Activated naive CD8-positive, alpha-beta T cell treated with anti-CD3 and anti-CD28 coated beads, Interleukin-2, amount 50 U/mL, for 16 hours (primary cell): ENCODE data around the gene ALKAL2.

Experiments used
- DNase-seq: peaks from one replicate; pipeline ENCODE4 v3.0.0-alpha.2; 2020; ENCODE audit warnings: low read depth, low spot score

Gene ALKAL2

GRCh38 chr2:271917-272316 is 16.0 kb downstream of the ALKAL2 start:
- DNase-seq, result no peak

- no peak for DNase-seq
These were observed 17.0 kb downstream of the ALKAL2 start for GRCh38 chr2:270861-271260.

DNA sequence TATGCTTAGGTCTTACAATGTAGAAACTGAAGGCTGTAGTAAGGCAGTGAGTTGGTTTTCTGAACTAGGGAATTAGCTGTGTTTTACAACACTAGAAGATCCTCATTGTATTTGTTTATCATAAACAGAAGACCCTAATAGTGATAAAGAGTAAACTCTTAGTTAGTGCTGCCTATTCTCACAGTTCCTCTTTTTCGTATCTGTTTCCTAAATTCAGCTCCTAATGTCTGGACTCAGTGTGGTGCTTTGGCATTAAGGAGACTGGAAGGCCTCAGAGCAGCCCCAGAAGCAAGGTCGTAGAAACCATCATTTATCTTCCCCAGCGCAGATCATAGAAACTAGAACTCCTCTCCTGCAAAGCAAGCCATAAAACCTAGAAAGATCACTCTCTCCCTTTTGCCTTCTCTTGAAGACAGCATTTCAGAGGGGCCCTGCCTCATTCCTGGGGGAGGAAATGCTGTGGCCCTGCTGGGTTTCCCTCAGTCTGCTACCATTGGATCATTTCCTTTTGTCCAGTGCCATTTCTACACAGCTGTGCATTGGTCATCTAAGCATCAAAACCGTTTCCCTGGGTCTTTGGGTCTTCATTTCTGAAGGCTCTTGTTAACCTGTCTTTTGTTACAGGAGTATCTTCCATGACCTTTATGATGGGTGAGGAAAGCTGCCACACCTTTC is 18.4 kb downstream of the ALKAL2 start:
- DNase-seq, result no peak

GRCh38 chr2:268323-268722 is 19.6 kb downstream of the ALKAL2 start:
- DNase-seq, result no peak

GRCh38 chr2:264493-265468 is 23.1 kb downstream of the ALKAL2 start, which contains the start of gene ACP1:
Gene ACP1, plus strand, starts transcription at chr2:264947. Its CDS starts 18 bp downstream, at chr2:264965.
- peak; percentile 88 for DNase-seq

GRCh38 chr2:263774-264492 is 24.0 kb downstream of the ALKAL2 start, which contains the start of gene SH3YL1:
Gene SH3YL1, minus strand, starts transcription at chr2:264032. Its CDS starts 48 bp downstream, at chr2:263984.
- no peak for DNase-seq

- no peak for DNase-seq
These were observed 24.7 kb downstream of the ALKAL2 start for GRCh38 chr2:263022-263738.

DNA sequence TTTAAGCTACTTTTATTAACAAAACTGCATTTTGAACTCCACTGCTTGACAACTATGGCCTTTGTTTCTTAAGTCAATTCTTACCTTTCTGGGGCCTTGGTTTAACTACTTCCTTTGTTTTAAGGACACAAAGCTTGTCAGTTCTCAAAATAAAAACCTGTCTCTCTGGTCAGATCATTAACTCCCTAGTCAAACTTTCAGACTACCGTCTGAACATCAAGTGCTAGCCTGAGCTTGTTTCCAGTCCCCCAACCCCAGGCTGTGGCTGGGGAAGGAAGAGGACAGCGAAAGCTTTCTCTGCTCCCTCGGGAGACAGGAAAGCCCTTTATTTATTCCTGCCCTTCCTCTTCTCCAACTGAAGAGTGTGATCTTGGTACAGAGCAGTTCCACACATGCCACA is 25.8 kb downstream of the ALKAL2 start:
- DNase-seq, result no peak

DNA sequence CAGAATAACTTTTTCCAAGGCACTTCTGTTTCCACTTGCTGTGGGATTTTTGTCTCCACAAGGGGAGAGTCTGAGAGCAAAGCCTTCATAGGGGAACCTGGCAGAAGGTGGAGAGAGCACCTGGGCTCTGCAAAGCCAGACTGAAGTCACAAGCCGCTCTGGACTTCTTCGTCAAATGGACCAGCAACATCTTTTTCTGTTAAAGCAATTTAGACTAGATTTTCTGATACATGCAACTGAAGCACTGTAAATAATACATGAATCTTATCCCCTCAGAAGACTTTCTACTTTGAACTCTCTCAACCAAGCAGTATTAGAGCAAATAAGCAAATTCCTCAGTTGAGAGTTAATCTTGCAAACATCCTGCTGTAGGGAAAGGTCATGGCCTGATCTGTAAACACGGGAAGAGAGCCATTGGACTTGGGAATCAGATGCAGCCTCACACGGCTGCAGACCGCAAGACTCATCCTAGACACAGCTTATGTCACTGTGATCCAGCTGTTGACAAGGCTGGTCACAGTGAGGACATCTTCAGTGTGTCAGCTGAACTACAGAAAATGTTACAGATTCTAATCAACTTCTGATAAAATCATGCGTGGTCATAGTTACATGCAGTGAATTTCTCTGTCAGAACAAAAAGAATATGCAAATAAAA is 27.3 kb downstream of the ALKAL2 start:
- DNase-seq, result no peak

GRCh38 chr2:259789-260331 is 28.0 kb downstream of the ALKAL2 start:
- no peak for DNase-seq

DNA sequence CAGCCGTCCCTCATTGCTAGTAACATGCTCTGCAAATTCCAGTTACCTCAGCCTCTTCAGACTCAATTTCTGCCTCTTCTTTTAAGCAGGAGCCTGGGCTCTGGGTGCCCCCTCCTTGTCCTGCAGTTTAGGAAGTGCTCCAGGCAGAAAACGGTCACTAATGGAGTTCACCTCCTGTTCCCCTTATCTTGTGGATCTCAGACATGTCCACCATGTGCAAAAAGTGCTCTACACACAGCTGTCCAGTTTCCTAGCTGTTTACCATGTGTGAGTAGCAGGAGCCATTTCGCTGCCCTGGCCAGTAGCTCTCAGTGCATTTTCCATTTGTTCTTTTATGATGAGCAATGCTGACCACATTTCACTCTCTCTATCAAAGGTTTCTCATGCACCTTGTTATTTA is 29.0 kb downstream of the ALKAL2 start:
- DNase-seq, result no peak

GRCh38 chr2:257842-258241 is 30.0 kb downstream of the ALKAL2 start:
- DNase-seq, result no peak

DNA sequence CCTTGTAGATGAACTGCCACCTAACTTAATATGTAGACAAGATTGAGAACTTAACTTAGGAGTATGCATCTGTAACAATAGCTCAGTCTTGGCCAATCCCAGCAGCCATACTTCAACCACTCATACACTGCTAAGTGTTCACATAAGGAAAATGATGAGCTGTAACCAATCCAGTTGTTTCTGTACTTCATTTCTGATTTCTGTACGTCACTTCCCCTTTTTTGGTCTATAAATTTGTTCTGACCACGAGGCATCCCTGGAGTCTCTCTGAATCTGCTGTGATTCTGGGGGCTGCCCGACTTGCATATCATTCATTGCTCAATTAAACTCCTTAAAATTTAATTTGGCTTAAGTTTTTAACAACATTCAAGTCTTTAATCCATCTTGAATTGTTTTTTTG is 30.5 kb downstream of the ALKAL2 start:
- DNase-seq, result no peak

DNA sequence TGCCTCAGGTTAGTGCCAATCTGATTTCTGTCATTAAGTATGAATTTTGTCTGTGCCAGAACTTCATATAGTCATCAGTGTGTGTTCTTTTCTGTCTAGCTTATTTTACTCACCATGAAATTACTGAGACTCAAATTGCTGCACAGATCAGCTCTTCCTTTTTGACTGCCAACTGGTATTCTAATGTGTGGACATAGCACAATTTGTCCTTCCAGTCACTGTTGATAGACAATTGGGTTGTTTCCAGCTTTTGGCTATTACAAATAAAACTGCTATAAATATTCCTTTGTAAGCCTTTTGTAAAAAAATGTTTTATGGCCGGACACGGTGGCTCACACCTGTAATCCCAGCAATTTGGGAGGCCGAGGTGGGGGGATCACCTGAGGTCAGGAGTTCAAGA is 31.8 kb downstream of the ALKAL2 start:
- DNase-seq, result no peak

DNA sequence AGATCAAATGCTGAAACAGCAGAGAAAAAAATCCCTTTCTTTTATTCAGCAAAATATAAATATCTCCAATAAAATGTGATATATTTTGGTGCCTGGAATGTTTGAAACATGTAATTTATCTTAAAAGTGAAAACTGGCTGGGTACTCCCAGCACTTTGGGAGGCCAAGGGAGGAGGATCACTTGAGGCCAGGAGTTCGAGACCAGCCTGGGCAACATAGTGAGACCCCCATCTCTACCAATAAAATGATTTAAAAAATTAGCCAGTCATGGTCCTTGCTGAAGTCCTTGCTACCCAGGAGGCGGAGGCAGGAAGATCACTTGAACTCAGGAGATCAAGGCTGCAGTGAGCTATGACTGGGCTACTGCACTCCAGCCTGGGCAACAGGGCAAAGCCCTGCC is 32.7 kb downstream of the ALKAL2 start:
- DNase-seq, result no peak

- DNase-seq, result no peak
These were observed 33.6 kb downstream of the ALKAL2 start for GRCh38 chr2:254241-254640.

DNA sequence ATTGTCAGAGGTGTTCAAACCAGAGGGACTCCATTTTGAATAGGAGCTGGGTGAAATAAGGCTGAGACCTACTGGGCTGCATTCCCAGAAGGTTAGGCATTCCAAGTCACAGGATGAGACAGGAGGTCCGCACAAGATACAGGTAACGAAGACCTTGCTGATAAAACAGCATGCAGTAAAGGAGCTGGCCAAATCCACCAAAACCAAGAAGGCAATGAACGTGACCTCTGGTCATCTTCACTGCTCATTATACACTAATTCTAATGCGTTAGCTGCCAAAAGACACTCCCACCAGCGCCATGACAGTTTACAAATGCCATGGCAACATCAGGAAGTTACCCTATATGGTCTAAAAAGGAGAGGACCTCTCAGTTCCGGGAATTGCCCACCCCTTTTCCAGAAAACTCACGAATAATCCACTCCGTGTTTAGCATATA is 34.7 kb downstream of the ALKAL2 start:
- DNase-seq, result no peak

DNA sequence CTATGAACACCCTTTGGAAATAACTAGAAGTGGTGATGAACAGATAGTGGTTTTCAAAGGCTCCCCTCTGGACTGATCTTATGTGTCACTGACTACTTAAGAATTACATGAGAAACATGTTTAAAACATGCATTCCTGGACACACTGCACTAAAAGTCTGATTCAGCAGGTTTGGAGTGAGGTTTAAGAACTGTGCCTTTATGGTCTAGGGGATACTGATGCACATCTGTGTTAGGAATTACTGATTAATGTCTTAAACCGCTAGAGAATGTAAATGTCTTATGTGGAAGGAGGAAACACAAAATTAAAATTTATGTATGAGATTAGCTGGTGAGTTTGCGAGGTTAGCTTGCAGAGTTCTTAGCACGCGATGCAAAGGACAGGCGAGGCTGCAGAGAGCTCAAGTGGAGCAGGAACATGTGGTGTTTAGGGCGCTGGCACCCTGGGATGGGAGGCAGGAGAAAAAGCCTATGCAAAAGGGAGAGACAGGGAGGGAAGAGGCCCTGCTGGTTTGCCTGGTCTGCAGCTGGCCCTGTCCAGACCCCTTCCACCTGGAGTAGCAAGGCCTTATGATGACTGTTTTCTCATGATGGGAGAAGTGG is 35.8 kb downstream of the ALKAL2 start:
- no peak for DNase-seq

DNA sequence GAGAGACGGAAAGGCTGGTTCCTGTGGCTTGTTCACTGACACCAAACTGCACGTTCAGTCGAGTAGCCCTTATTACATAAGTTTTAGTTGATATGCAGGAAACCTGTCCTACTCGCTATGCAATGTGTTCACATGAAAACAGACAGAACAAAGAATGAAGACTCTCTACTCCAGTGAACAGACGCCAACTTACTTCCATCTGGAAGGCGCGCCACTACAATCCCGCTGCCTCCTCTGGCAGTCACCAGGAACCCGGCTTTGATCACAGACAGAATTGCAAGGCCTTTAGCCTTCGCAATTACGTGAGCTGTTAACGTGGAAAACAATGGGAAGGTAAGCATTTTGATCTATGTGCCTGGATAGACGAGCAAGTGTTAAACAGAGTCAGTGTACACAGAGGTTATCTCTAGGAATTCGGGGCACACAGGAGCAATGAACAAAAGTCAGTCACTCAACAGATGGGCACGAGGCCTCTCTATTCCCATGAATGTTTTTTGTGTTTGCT is 38.3 kb downstream of the ALKAL2 start:
- no peak for DNase-seq

DNA sequence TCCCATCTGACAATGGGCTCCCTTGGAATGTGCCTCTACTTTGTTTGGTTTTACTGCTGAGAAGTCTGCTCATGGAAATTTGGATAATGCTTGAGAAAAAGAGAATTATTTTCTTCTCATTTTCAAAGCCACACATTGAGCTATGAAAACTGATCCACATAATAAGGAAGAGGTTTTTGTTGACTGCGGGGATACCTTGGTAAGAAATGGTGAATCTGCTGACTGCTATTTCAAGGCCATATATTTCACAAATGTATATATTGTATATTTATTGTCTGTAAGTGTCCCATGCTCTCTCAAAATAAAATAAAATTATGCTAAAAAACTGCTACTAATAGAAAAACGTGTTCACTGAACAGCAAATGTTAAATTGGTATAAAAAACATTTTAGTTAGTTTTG is 39.2 kb downstream of the ALKAL2 start:
- no peak for DNase-seq
